Naive B cell (primary cell): ENCODE data around the gene ATP2B1. TPM values are rescaled to one million over a fixed set of nuclear protein-coding genes. Genes with fewer than 3 reads are reported as not detected.
A peak's percentile ranks its signal among the peaks of the same experiment; 100 is the strongest.

ENCODE experiments used
- ATAC-seq, 2 donors: fragments of 150-1000 bp; cut with Tn5 transposase; 2 replicates each; pipeline ENCODE4 v1.10.0; 2021; ENCODE audit warnings: low read depth in 2 of 2, mild to moderate bottlenecking in 2 of 2, moderate library complexity in 2 of 2
- DNase-seq: peaks from one replicate; pipeline ENCODE4 v3.0.0; 2022
- H3K27ac Mint-ChIP-seq, 6 donors: one replicate each; pipeline ENCODE4 v1.8.0; 2020 to 2022; ENCODE audit warnings: mild to moderate bottlenecking in 6 of 6, mixed read lengths in 6 of 6, moderate library complexity in 5 of 6, inconsistent platforms in 2 of 6
- H3K27me3 Mint-ChIP-seq, 3 donors: one replicate each; pipeline ENCODE4 v1.8.0; 2021 to 2022; ENCODE audit warnings: mixed read lengths in 3 of 3, mild to moderate bottlenecking in 1 of 3
- H3K36me3 Mint-ChIP-seq, 2 donors: one replicate each; pipeline ENCODE4 v1.8.0; 2020 to 2022; ENCODE audit warnings: mixed read lengths in 2 of 2, inconsistent platforms in 1 of 2, mild to moderate bottlenecking in 1 of 2
- H3K4me1 Mint-ChIP-seq, 3 donors: one replicate each; pipeline ENCODE4 v1.8.0; 2020 to 2022; ENCODE audit warnings: mixed read lengths in 3 of 3, inconsistent platforms in 1 of 3, mild to moderate bottlenecking in 1 of 3, moderate library complexity in 1 of 3
- H3K4me3 Mint-ChIP-seq, 8 donors: one replicate each; pipeline ENCODE4 v1.8.0; 2020 to 2022; ENCODE audit warnings: mild to moderate bottlenecking in 8 of 8, mixed read lengths in 8 of 8, moderate library complexity in 8 of 8, inconsistent platforms in 2 of 8
- H3K9me3 Mint-ChIP-seq, 7 donors: one replicate each; pipeline ENCODE4 v1.8.0; 2020 to 2022; ENCODE audit warnings: mixed read lengths in 7 of 7, mild to moderate bottlenecking in 5 of 7, inconsistent platforms in 2 of 7, moderate library complexity in 1 of 7
- polyA plus RNA-seq, 6 donors: library from polyadenylated mRNA; unstranded; fragments of 300-500 nt; fragmentation: Illumina TruSeq; gene quantifications; one replicate each; pipeline ENCODE4 v1.2.3, GENCODE V29; 2021; ENCODE audit warnings: low read depth in 6 of 6

Gene ATP2B1
- polyA plus RNA-seq, 6 donors from 2014 or later: 92.2 to 113 (median 103) TPM

DNA sequence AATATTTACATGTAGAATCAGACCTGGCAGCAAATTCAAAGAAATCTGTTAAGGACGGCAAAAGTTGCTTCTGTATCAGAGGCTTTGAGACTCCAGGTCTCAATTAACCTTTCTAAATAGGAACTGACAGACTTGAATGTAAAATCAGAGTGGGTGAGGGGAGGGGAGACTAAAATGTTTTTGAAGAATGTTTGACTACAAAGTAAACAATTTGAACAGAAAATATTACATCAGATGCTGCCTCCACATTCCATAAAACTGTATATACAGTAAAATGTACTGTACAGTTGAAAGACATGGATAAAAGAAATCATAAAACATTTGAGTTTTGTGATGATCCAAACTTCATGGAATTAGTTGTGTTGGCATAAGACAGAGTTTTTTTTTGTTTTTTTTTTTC lies 133.3 kb downstream of the ATP2B1 start:
- ATAC-seq: no peak
- H3K27ac Mint-ChIP-seq: no peak overlapping the region
- peaks cover 5 to 15% (median 6%) of the 10 kb centered on the region in 3 donors for H3K4me1 Mint-ChIP-seq
- no peak for DNase-seq
- no peak overlapping the region for H3K4me3 Mint-ChIP-seq
- no peaks in the 10 kb centered on the region for H3K36me3 Mint-ChIP-seq
- no peaks in the 10 kb centered on the region for H3K9me3 Mint-ChIP-seq
- H3K27me3 Mint-ChIP-seq: no peaks in the 10 kb centered on the region

GRCh38 chr12:89574736-89575208 lies 133.9 kb downstream of the ATP2B1 start:
- Mint-ChIP-seq H3K9me3 (no peaks in the 10 kb centered on the region), H3K36me3 (no peaks in the 10 kb centered on the region), H3K27ac (peak overlapping the region in 1 of 6 donors; percentile 49), H3K4me3 (no peak overlapping the region), H3K27me3 (no peaks in the 10 kb centered on the region), H3K4me1 (peaks cover 5 to 15% (median 6%) of the 10 kb centered on the region in 3 donors)
- DNase-seq (no peak), ATAC-seq (no peak)

- peaks cover 0 to 4% of the 10 kb centered on the region in 2 donors for H3K36me3 Mint-ChIP-seq
- H3K27ac Mint-ChIP-seq: no peak overlapping the region
- ATAC-seq: no peak
- H3K27me3 Mint-ChIP-seq: no peaks in the 10 kb centered on the region
- DNase-seq: no peak
- H3K4me1 Mint-ChIP-seq: peaks cover 5 to 15% (median 6%) of the 10 kb centered on the region in 3 donors
- H3K9me3 Mint-ChIP-seq: no peaks in the 10 kb centered on the region
- no peak overlapping the region for H3K4me3 Mint-ChIP-seq
Measured at GRCh38 chr12:89573051-89573810, 135.4 kb downstream of the ATP2B1 start.

- Mint-ChIP-seq H3K4me1 (peaks cover under 1 to 11% (median 1%) of the 10 kb centered on the region in 3 donors), H3K27me3 (no peaks in the 10 kb centered on the region), H3K9me3 (no peaks in the 10 kb centered on the region), H3K27ac (peak overlapping the region in 2 of 6 donors; percentile 26 to 80), H3K36me3 (peaks cover 0 to 4% of the 10 kb centered on the region in 2 donors), H3K4me3 (no peak overlapping the region)
- ATAC-seq: no peak
- DNase-seq: no peak
Measured at GRCh38 chr12:89571491-89572195, 137.0 kb downstream of the ATP2B1 start.

GRCh38 chr12:89568484-89568883 lies 140.2 kb downstream of the ATP2B1 start:
- Mint-ChIP-seq H3K27me3 (no peaks in the 10 kb centered on the region), H3K4me3 (no peak overlapping the region), H3K27ac (peak overlapping the region in 1 of 6 donors; percentile 16), H3K4me1 (no peaks in the 10 kb centered on the region), H3K9me3 (no peaks in the 10 kb centered on the region), H3K36me3 (peaks cover 0 to 4% of the 10 kb centered on the region in 2 donors)
- DNase-seq: no peak
- ATAC-seq: no peak

DNA sequence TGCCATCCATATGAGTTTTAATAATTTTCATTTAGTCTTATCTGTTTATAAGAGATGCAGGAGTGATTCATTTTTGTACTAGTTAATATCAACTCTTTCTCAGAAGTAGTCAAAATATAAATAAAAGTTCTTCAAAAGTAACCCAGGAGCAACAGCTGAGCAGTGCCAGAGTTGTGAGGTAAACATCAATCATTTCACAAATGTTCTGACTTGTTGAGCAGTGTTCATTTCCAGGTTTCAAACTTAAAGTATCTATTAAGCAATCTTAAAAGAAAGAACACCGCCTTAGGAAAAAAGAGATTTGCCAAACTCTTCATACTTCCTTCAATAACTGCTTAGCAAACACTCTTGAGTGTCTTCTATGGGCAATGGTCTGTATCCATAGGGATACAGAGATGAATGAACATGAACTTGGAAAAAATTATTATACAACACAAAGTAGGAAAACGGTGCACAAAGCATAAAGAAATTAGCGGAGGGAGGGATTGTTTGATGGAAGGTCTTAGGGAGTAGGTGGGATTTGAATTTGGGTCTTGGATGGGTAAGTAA lies 140.9 kb downstream of the ATP2B1 start:
- Mint-ChIP-seq H3K4me1 (no peaks in the 10 kb centered on the region), H3K9me3 (no peaks in the 10 kb centered on the region), H3K27ac (no peak overlapping the region), H3K36me3 (peaks cover 0 to 4% of the 10 kb centered on the region in 2 donors), H3K27me3 (no peaks in the 10 kb centered on the region), H3K4me3 (no peak overlapping the region)
- no peak for DNase-seq
- no peak for ATAC-seq

- H3K4me3 Mint-ChIP-seq: no peak overlapping the region
- no peak for DNase-seq
- no peaks in the 10 kb centered on the region for H3K27me3 Mint-ChIP-seq
- peaks cover 0 to 4% of the 10 kb centered on the region in 2 donors for H3K36me3 Mint-ChIP-seq
- no peak for ATAC-seq
- no peak overlapping the region for H3K27ac Mint-ChIP-seq
- H3K4me1 Mint-ChIP-seq: no peaks in the 10 kb centered on the region
- H3K9me3 Mint-ChIP-seq: no peaks in the 10 kb centered on the region
Measured at GRCh38 chr12:89566615-89567014, 142.0 kb downstream of the ATP2B1 start.

- Mint-ChIP-seq H3K27ac (no peak overlapping the region), H3K27me3 (no peaks in the 10 kb centered on the region), H3K4me1 (no peaks in the 10 kb centered on the region), H3K9me3 (no peaks in the 10 kb centered on the region), H3K4me3 (no peak overlapping the region), H3K36me3 (peaks cover 0 to 4% of the 10 kb centered on the region in 2 donors)
- ATAC-seq: no peak
- DNase-seq: no peak
Measured at GRCh38 chr12:89565002-89565401, 143.6 kb downstream of the ATP2B1 start.

GRCh38 chr12:89559753-89560152 lies 148.9 kb downstream of the ATP2B1 start:
- no peaks in the 10 kb centered on the region for H3K27me3 Mint-ChIP-seq
- no peak overlapping the region for H3K27ac Mint-ChIP-seq
- H3K4me3 Mint-ChIP-seq: no peak overlapping the region
- no peaks in the 10 kb centered on the region for H3K4me1 Mint-ChIP-seq
- H3K36me3 Mint-ChIP-seq: no peaks in the 10 kb centered on the region
- DNase-seq (no peak), ATAC-seq (no peak)
- peaks cover 0 to 2% (median 0%) of the 10 kb centered on the region in 7 donors for H3K9me3 Mint-ChIP-seq

DNA sequence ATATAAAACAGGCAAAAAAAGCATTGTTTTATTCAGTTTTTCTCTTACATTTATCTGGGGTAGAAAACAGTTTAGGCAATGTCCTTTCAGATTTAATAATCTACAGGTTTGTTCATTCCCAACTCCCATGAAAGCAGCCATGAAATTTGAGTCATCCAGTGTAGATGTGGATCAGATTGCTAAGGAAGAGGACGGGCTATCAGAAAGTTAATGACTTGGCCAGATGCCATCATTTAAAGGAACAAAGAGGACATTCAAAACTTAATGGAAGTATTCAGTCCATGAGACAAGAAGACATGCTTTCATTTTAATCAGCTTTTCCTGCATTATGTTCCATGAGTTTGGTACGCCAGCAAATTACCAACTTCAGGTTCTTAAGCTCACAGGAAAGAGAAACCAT lies 151.7 kb downstream of the ATP2B1 start:
- Mint-ChIP-seq H3K27me3 (no peaks in the 10 kb centered on the region), H3K4me1 (no peaks in the 10 kb centered on the region), H3K27ac (no peak overlapping the region), H3K9me3 (peaks cover 0 to 8% (median 4%) of the 10 kb centered on the region in 7 donors), H3K4me3 (no peak overlapping the region), H3K36me3 (peaks cover 0 to 6% of the 10 kb centered on the region in 2 donors)
- no peak for ATAC-seq
- no peak for DNase-seq

- ATAC-seq: no peak
- no peak overlapping the region for H3K4me3 Mint-ChIP-seq
Measured at GRCh38 chr12:89552376-89552775, 156.3 kb downstream of the ATP2B1 start.

DNA sequence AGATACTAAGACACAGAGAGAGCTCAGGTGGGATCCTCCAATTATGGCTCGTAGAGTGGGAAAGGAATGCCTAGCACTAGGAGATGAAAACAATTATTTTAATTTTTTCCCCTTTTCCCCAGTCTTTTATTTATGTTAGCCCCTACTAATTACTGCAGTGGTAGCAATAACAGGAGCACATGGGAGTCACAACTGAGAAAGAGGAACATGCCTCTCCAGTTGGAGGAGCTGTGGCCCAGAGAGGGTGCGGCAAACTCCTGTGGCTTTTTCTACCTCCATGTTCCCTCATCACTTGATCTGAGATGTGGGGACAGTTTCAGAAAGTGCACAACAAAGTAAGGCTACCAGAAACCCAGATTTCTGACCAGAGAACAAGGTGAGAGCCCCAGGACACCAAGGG lies 156.9 kb downstream of the ATP2B1 start:
- Mint-ChIP-seq H3K27me3 (no peaks in the 10 kb centered on the region), H3K4me3 (no peak overlapping the region), H3K27ac (peak overlapping the region in 1 of 6 donors; percentile 70), H3K4me1 (no peaks in the 10 kb centered on the region), H3K9me3 (peaks cover 0 to 12% (median 4%) of the 10 kb centered on the region in 7 donors), H3K36me3 (peaks cover 0 to 7% of the 10 kb centered on the region in 2 donors)
- no peak for DNase-seq
- no peak for ATAC-seq

More at GRCh38 chr12:89552376-89552775, 156.3 kb downstream of the ATP2B1 start:
- H3K36me3 Mint-ChIP-seq: peaks cover 0 to 7% of the 10 kb centered on the region in 2 donors
- DNase-seq: no peak
- H3K27ac Mint-ChIP-seq: no peak overlapping the region
- H3K4me1 Mint-ChIP-seq: no peaks in the 10 kb centered on the region
- H3K9me3 Mint-ChIP-seq: peaks cover 0 to 12% (median 4%) of the 10 kb centered on the region in 7 donors
- no peaks in the 10 kb centered on the region for H3K27me3 Mint-ChIP-seq

DNA sequence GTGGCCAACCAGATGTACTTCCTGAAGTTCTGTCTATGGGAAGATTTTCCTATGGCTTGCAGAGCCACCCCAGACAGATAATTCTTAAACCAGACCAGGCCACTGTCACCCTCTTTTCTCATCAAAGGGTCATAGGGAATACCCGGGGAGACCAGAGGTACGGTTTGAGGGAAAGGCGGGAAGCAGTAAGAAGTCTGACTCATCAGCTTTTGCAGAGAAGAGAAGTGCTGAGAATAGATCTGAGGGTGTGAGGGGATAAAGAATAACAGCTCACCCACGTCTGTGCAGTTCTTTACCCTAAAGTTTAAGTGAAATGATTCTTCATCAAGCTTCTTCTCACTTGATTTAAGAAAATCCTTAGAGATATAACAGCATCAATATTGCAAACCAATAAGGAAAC lies 161.5 kb downstream of the ATP2B1 start:
- Mint-ChIP-seq H3K9me3 (peaks cover 0 to 5% (median 0%) of the 10 kb centered on the region in 7 donors), H3K27ac (no peak overlapping the region), H3K4me3 (no peak overlapping the region), H3K4me1 (peaks cover 11 to 18% (median 14%) of the 10 kb centered on the region in 3 donors), H3K27me3 (no peaks in the 10 kb centered on the region), H3K36me3 (peaks cover 0 to 2% of the 10 kb centered on the region in 2 donors)
- ATAC-seq (no peak), DNase-seq (no peak)
